Tibial nerve (tissue), 4 donors: ENCODE data around the gene TRMT2A. TPM values are rescaled to one million over a fixed set of nuclear protein-coding genes. Genes with fewer than 3 reads are reported as not detected.

Source experiments
- DNase-seq, 2 donors: peaks; one replicate each; pipeline ENCODE4 v3.0.0-alpha.2; 2019; ENCODE audit warnings: low spot score in 2 of 2
- H3K27ac ChIP-seq, 4 donors: fragments of 200-600 bp; sonication (generic) in 3 of 4; one replicate each; pipeline ENCODE4 v1.5.1; 2017 to 2019; ENCODE audit warnings: mild to moderate bottlenecking in 1 of 4
- H3K27me3 ChIP-seq, 2 donors: fragments of 200-600 bp; sonication (generic) in 1 of 2; one replicate each; pipeline versions ENCODE4 v1.5.1 to v1.6.0; 2017 to 2019
- H3K36me3 ChIP-seq, 3 donors: fragments of 200-600 bp; sonication (generic); one replicate each; pipeline ENCODE4 v1.5.1; 2018 to 2019
- H3K4me1 ChIP-seq, 4 donors: fragments of 200-600 bp; sonication (generic) in 3 of 4; one replicate each; pipeline ENCODE4 v1.5.1; 2017 to 2019
- H3K4me3 ChIP-seq, 4 donors: fragments of 200-600 bp; sonication (generic) in 3 of 4; one replicate each; pipeline ENCODE4 v1.5.1; 2017 to 2019; ENCODE audit warnings: mild to moderate bottlenecking in 1 of 4, moderate library complexity in 1 of 4
- H3K9me3 ChIP-seq, 4 donors: fragments of 200-600 bp; sonication (generic) in 3 of 4; one replicate each; pipeline ENCODE4 v1.5.1; 2017 to 2019
- CTCF ChIP-seq, 5 experiments: fragments of 200-600 bp in 3 of 5; fragments of 450-650 bp in 2 of 5; sonication (generic) in 3 of 5; IDR thresholded peaks; one replicate each; pipeline ENCODE4 v1.5.1; 2016 to 2019; ENCODE audit warnings: antibody characterized with exemption in 5 of 5, mild to moderate bottlenecking in 3 of 5, moderate library complexity in 2 of 5
- EP300 ChIP-seq, 2 donors: sonication (generic); formaldehyde crosslinking; IDR thresholded peaks; one replicate each; pipeline ENCODE4 v1.6.1; 2017; ENCODE audit warnings: antibody characterized with exemption in 2 of 2, mild to moderate bottlenecking in 1 of 2
- POLR2A ChIP-seq, 2 donors: fragments of 450-650 bp; IDR thresholded peaks; one replicate each; pipeline ENCODE4 v1.6.1; 2017; ENCODE audit warnings: antibody characterized with exemption in 2 of 2, mild to moderate bottlenecking in 2 of 2, moderate library complexity in 2 of 2
- WGBS, 2 donors: methylation state at CpG; one replicate each; pipeline ENCODE4 v1.1.5; 2018; 5-methylcytosine and 5-hydroxymethylcytosine counted together
- total RNA-seq, 4 donors: library from RNA; depleted of rRNA; stranded (reverse); fragments of >200 nt; gene quantifications; one replicate each; pipeline ENCODE4 v1.1.0, GENCODE V29; 2016

TRMT2A gene
- total RNA-seq, 4 donors from 2014 or later: 39.0 to 139 (median 55.9) TPM

GRCh38 chr22:20130731-20131596 lies 13.9 kb upstream of the TRMT2A start:
- peaks cover 0 to 22% (median 1%) of the 10 kb centered on the region in 3 donors for H3K36me3 ChIP-seq
- H3K4me1 ChIP-seq: peaks cover 0 to 53% (median 32%) of the 10 kb centered on the region in 4 donors
- no peaks in the 10 kb centered on the region for H3K9me3 ChIP-seq
- peak overlapping the region; percentile 94 to 100 (median 95) for H3K27ac ChIP-seq
- no peaks in the 10 kb centered on the region for H3K27me3 ChIP-seq
- H3K4me3 ChIP-seq: peak overlapping the region; percentile 80 to 99 (median 95)
- DNase-seq: peak; percentile 70 to 79
- 3 to 5% methylated on average over 7 to 37 of the region's 70 CpGs for WGBS, 2 donors
- peak in 1 of 2 donors; percentile 65 for TF ChIP-seq EP300 (IDR thresholded peaks at IDR 0.05)
- no peak for TF ChIP-seq POLR2A (IDR thresholded peaks at IDR 0.05)
- TF ChIP-seq CTCF (IDR thresholded peaks at IDR 0.05): peak in 1 of 5 experiments; percentile 21

- Histone ChIP-seq H3K27me3 (no peaks in the 10 kb centered on the region), H3K27ac (peak overlapping the region; percentile 94 to 100 (median 95)), H3K4me1 (peaks cover 0 to 47% (median 26%) of the 10 kb centered on the region in 4 donors), H3K9me3 (no peaks in the 10 kb centered on the region), H3K36me3 (peaks cover 0 to 29% (median 6%) of the 10 kb centered on the region in 3 donors), H3K4me3 (peak overlapping the region in 2 of 4 donors; percentile 93 to 97)
- TF ChIP-seq EP300 (IDR thresholded peaks at IDR 0.05) (no peak), CTCF (IDR thresholded peaks at IDR 0.05) (no peak), POLR2A (IDR thresholded peaks at IDR 0.05) (no peak)
- DNase-seq: no peak
- WGBS, 2 donors: 60 to 69% methylated on average over 1 to 3 of the region's 3 CpGs
These were observed 13.3 kb upstream of the TRMT2A start for GRCh38 chr22:20130319-20130718.

- WGBS, 2 donors: 80 to 83% methylated on average over 3 of the region's 3 CpGs
- no peak overlapping the region for H3K4me3 ChIP-seq
- H3K27me3 ChIP-seq: no peaks in the 10 kb centered on the region
- H3K9me3 ChIP-seq: no peaks in the 10 kb centered on the region
- no peak for DNase-seq
- peaks cover 0 to 40% (median 19%) of the 10 kb centered on the region in 4 donors for H3K4me1 ChIP-seq
- peaks cover 0 to 35% (median 12%) of the 10 kb centered on the region in 3 donors for H3K36me3 ChIP-seq
- TF ChIP-seq CTCF (IDR thresholded peaks at IDR 0.05) (no peak), EP300 (IDR thresholded peaks at IDR 0.05) (no peak), POLR2A (IDR thresholded peaks at IDR 0.05) (no peak)
- H3K27ac ChIP-seq: peak overlapping the region in 2 of 4 donors; percentile 34 to 94
These were observed 12.7 kb upstream of the TRMT2A start for GRCh38 chr22:20129747-20130014.

- H3K36me3 ChIP-seq: peaks cover 0 to 41% (median 12%) of the 10 kb centered on the region in 3 donors
- no peaks in the 10 kb centered on the region for H3K9me3 ChIP-seq
- no peak overlapping the region for H3K4me3 ChIP-seq
- WGBS, 2 donors: 26 to 30% methylated on average over 8 to 12 of the region's 18 CpGs
- peak overlapping the region in 2 of 4 donors; percentile 34 to 94 for H3K27ac ChIP-seq
- no peak for DNase-seq
- TF ChIP-seq POLR2A (IDR thresholded peaks at IDR 0.05): no peak
- TF ChIP-seq CTCF (IDR thresholded peaks at IDR 0.05): peak in 3 of 5 experiments; percentile 5 to 20 (median 10)
- no peak for TF ChIP-seq EP300 (IDR thresholded peaks at IDR 0.05)
- H3K4me1 ChIP-seq: peaks cover 0 to 35% (median 14%) of the 10 kb centered on the region in 4 donors
- H3K27me3 ChIP-seq: no peaks in the 10 kb centered on the region
These were observed 12.1 kb upstream of the TRMT2A start for GRCh38 chr22:20128902-20129746.
